Breast epithelium (tissue), 3 donors: ENCODE data around the gene CPLANE1.

Experiments used
- POLR2A ChIP-seq: fragments of 450-650 bp; IDR thresholded peaks from one replicate; pipeline ENCODE4 v1.6.1; 2016; ENCODE audit warnings: antibody characterized with exemption, mild to moderate bottlenecking, moderate library complexity
- POLR2AphosphoS5 ChIP-seq, 3 donors: sonication (generic); formaldehyde crosslinking; IDR thresholded peaks; one replicate each; pipeline ENCODE4 v1.6.1; 2017; ENCODE audit warnings: antibody characterized with exemption in 3 of 3
- TF ChIP-seq, protein P1 (sequence below), 3 donors: fragments of 450-650 bp; IDR thresholded peaks; one replicate each; pipeline ENCODE4 v1.5.1; 2016 to 2017; ENCODE audit warnings: antibody characterized with exemption in 3 of 3, mild to moderate bottlenecking in 3 of 3, moderate library complexity in 3 of 3

DNA sequence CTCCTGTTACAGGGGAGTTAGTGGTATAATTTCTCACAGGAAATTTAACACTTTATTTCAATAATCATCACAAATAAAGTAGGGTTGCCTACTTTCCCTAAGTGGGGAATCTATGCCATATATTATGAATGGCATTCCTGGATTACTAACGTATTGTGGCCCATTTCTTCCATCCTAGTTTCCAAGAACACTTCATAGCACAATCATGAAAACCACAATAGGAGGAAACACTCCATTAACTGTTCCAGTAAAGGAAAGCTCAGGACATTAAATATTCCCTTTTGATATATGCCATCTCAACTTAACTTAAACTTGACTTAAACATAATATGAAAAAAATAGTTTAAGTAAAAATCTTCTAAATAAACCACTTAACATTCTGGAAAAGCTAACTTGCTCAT lies 2.1 kb downstream of the CPLANE1 start:
- TF ChIP-seq POLR2A (no peak), POLR2AphosphoS5 (IDR thresholded peaks at IDR 0.05) (no peak)
- TF ChIP-seq, protein P1, sequence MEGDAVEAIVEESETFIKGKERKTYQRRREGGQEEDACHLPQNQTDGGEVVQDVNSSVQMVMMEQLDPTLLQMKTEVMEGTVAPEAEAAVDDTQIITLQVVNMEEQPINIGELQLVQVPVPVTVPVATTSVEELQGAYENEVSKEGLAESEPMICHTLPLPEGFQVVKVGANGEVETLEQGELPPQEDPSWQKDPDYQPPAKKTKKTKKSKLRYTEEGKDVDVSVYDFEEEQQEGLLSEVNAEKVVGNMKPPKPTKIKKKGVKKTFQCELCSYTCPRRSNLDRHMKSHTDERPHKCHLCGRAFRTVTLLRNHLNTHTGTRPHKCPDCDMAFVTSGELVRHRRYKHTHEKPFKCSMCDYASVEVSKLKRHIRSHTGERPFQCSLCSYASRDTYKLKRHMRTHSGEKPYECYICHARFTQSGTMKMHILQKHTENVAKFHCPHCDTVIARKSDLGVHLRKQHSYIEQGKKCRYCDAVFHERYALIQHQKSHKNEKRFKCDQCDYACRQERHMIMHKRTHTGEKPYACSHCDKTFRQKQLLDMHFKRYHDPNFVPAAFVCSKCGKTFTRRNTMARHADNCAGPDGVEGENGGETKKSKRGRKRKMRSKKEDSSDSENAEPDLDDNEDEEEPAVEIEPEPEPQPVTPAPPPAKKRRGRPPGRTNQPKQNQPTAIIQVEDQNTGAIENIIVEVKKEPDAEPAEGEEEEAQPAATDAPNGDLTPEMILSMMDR (IDR thresholded peaks at IDR 0.05), result no peak
